Kidney (tissue), 14 donors: ENCODE data around the gene MYO1D. TPM values are rescaled to one million over a fixed set of nuclear protein-coding genes. Genes with fewer than 3 reads are reported as not detected.

Experiments
- DNase-seq, 5 donors: peaks; one replicate each; pipeline ENCODE4 v3.0.0-alpha.2; 2013 to 2020
- FAIRE-seq: peaks from 2 replicates; lab custom pipeline; 2012; peaks lifted over from hg19 to GRCh38; lab: Jason Lieb, UNC
- H3K27ac ChIP-seq, 2 donors: one replicate each; pipeline ENCODE4 v1.7.0; 2013; ENCODE audit warnings: low read depth in 2 of 2, low read length in 2 of 2, inconsistent platforms in 1 of 2
- H3K27me3 ChIP-seq: one replicate; pipeline ENCODE4 v1.7.1; 2013; ENCODE audit warnings: low read length, inconsistent platforms; ENCODE audit not compliant: control insufficient read depth, insufficient read depth
- H3K36me3 ChIP-seq, 3 donors: one replicate each; pipeline versions ENCODE4 v1.7.0 to v1.7.1; 2013; ENCODE audit warnings: low read length in 3 of 3, control low read depth in 1 of 3, inconsistent platforms in 1 of 3; ENCODE audit not compliant: insufficient read depth in 3 of 3, control insufficient read depth in 2 of 3
- H3K4me1 ChIP-seq, 3 donors: one replicate each; pipeline versions ENCODE4 v1.7.0 to v1.7.1; 2013; ENCODE audit warnings: low read length in 3 of 3, inconsistent platforms in 1 of 3, low read depth in 1 of 3; ENCODE audit not compliant: control insufficient read depth in 2 of 3, insufficient read depth in 2 of 3
- H3K4me3 ChIP-seq, 3 donors: one replicate each; pipeline versions ENCODE4 v1.7.0 to v1.8.1; 2013; ENCODE audit warnings: low read length in 3 of 3, control low read depth in 1 of 3, inconsistent platforms in 1 of 3
- H3K9ac ChIP-seq, 3 donors: one replicate each; pipeline versions ENCODE4 v1.7.0 to v1.7.1; 2013; ENCODE audit warnings: low read length in 3 of 3, control low read depth in 1 of 3, inconsistent platforms in 1 of 3
- H3K9me3 ChIP-seq, 3 donors: one replicate each; pipeline versions ENCODE4 v1.7.0 to v1.7.1; 2013; ENCODE audit warnings: low read length in 3 of 3, control low read depth in 1 of 3, inconsistent platforms in 1 of 3; ENCODE audit not compliant: control insufficient read depth in 2 of 3, insufficient read depth in 1 of 3
- intact Hi-C: fragments of 100-400 bp; cut with DNase I; formaldehyde crosslinking; loops from one replicate; pipeline ENCODE4 v1.11.1; 2022
- polyA plus RNA-seq: library from polyadenylated mRNA; stranded (reverse); fragments of 350-450 nt; fragmentation: Illumina TruSeq; extraction: RNeasy Lipid Tissue Mini Kit (QIAGEN cat#74804); gene quantifications from one replicate; pipeline ENCODE4 v1.2.3, GENCODE V29; 2014; ENCODE audit warnings: low read depth, low replicate concordance; ENCODE audit not compliant: insufficient read depth
- total RNA-seq: library from RNA; stranded (reverse); fragmentation: NEBNext Ultra II Directional; extraction: Animal tissue kit (Norgen Biotek cat#: 25700); gene quantifications from one replicate; pipeline ENCODE4 v1.2.1, GENCODE V29; 2021
- TF ChIP-seq, protein P1 (sequence below): IDR thresholded peaks from 3 replicates; pipeline ENCODE4 v1.5.1; 2012; ENCODE audit warnings: mild to moderate bottlenecking, moderate library complexity, borderline replicate concordance; ENCODE audit not compliant: insufficient read depth; ENCODE audit errors: extremely low read depth
- donor health status: control.
- donor health status: control.
- donor health status: control.
- donor health status: control.
- donor health status: control.
- donor health status: DM: yes; HTN: yes; CAD: no.
- donor health status: Normal renal cell carcinoma (clear cell type).

The MYO1D gene
- total and polyA plus RNA-seq, 2 donors from 2014 or later = 21.1 to 99.9 TPM

DNA sequence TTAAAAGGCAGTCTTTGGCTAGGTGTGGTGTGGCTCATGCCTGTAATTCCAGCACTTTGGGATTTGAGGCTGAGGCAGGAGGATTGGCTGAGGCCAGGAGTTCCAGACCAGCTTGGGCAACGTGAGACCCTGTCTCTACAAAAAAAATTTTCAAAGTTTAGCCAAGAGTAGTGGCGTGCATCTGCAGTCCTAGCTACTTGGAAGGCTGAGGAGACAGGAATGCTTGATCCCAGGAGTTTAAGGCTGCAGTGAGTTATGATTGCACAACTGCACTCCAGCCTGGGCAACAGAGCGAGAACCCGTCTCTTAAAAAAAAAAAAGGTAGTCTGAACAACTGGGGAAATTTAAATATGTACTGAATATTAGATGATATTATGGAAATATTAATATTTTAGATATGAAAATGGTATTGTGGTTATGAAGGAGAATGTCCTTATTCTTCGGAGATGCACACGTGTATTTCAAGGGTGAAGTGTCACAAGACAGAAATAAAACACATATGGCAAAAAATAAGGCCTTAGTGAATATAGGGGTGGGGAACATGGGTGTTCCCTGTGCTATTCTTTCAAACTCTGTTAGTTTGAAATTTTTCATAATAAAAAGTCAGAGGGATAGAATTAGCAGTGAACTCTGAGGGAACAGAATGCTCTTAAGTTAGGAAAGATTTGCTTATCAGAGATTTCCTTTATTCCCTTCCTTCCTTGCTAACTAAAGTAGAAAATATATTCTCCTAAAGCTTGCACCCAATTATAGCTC lies 245.4 kb downstream of the MYO1D start:
- no peak for FAIRE-seq

DNA sequence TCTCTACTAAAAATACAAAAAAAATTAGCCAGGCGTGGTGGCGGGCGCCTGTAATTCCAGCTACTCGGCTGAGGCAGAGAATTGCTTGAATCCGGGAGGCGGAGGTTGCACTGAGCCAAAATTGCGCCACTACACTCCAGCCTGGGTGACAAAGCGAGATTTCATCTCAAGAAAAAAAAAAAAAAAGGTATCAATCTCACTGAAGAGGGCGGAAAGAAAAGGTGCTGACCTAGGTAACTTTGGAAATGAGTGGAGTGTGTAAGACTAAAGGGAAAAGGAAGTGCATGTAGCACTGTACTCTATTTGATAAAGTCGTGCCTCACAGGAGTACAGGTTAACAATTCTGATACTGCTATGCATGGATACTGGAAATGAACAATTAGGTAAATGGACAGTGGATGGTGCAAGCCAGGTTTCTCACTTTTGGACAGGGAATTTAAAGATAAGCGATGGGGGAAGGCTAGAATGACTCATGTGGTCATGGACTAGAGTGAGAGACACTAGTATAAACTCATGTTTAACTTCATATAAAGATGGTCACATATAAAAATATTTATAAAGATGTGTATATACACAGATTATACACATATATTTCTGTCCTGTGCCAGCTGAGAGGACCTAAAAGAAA lies 247.2 kb downstream of the MYO1D start:
- H3K4me1 ChIP-seq = no peaks in the 10 kb centered on the region
- intact Hi-C loops = no loop called here
- FAIRE-seq = no peak
- no peaks in the 10 kb centered on the region for H3K27me3 ChIP-seq
- no peak for DNase-seq
- no peaks in the 10 kb centered on the region for H3K36me3 ChIP-seq
- H3K27ac ChIP-seq = no peak overlapping the region
- no peak overlapping the region for H3K9ac ChIP-seq
- no peaks in the 10 kb centered on the region for H3K9me3 ChIP-seq
- TF ChIP-seq, protein P1, sequence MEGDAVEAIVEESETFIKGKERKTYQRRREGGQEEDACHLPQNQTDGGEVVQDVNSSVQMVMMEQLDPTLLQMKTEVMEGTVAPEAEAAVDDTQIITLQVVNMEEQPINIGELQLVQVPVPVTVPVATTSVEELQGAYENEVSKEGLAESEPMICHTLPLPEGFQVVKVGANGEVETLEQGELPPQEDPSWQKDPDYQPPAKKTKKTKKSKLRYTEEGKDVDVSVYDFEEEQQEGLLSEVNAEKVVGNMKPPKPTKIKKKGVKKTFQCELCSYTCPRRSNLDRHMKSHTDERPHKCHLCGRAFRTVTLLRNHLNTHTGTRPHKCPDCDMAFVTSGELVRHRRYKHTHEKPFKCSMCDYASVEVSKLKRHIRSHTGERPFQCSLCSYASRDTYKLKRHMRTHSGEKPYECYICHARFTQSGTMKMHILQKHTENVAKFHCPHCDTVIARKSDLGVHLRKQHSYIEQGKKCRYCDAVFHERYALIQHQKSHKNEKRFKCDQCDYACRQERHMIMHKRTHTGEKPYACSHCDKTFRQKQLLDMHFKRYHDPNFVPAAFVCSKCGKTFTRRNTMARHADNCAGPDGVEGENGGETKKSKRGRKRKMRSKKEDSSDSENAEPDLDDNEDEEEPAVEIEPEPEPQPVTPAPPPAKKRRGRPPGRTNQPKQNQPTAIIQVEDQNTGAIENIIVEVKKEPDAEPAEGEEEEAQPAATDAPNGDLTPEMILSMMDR = no peak
- no peak overlapping the region for H3K4me3 ChIP-seq

More for the DNA sequence above, 245.4 kb downstream of the MYO1D start:
- no peaks in the 10 kb centered on the region for H3K9me3 ChIP-seq
- no peaks in the 10 kb centered on the region for H3K36me3 ChIP-seq
- TF ChIP-seq, protein P1 = no peak
- no peak overlapping the region for H3K4me3 ChIP-seq
- H3K27ac ChIP-seq = no peak overlapping the region
- no peak overlapping the region for H3K9ac ChIP-seq
- H3K4me1 ChIP-seq = no peaks in the 10 kb centered on the region
- no peak for DNase-seq
- intact Hi-C loops = no loop called here
- H3K27me3 ChIP-seq = no peaks in the 10 kb centered on the region

DNA sequence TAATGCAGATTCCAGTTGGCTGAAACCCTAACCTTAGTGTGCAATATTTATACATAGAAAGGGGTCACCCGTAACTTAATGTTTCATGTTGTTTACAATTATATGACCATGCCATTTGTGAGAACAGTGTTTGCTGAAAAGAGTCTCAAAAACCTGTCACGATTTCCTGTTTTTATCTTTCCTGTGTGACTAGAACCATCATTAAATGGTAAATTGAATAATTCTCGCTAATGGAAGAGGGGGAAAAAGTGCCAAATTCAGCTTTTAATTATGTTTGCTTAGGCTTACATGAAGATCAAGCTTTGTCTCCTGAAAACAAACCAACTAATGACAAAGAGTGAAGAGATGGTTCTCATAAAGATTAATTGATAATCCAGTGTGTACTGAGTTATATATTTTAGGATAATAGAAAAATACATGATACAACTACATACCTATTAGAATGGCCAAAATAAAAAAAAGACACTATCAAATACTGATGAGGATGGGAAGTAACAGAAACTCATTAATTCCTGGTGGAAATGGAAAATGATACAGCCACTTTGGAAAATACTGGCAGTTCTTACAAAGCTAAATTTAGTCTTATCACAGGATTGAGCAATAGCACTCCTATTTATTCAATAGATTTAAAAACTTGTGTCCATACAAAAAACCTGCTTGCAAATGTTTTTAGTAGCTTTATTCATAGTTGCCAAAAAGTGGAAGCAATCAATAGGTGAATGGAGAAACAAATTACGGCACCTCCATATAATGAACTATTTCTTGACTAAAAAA lies 248.5 kb downstream of the MYO1D start:
- Histone ChIP-seq H3K27me3 (no peaks in the 10 kb centered on the region), H3K9ac (no peak overlapping the region), H3K9me3 (no peaks in the 10 kb centered on the region), H3K4me3 (no peak overlapping the region), H3K36me3 (no peaks in the 10 kb centered on the region), H3K4me1 (no peaks in the 10 kb centered on the region), H3K27ac (no peak overlapping the region)
- DNase-seq (no peak), FAIRE-seq (no peak)
- intact Hi-C loops = no loop called here
- TF ChIP-seq, protein P1 = no peak
